Measurements from ENCODE around the gene CACNA2D3. TPM values are rescaled to one million over a fixed set of nuclear protein-coding genes. Genes with fewer than 3 reads are reported as not detected.
"Not testable (repeated sequence)": the region's sequence is repeated elsewhere in the genome, so short reads cannot be mapped to it uniquely, and the experiment has no call there.

Gene CACNA2D3
- total RNA-seq, 2 donors from 2014 or later, result not detected

- no peaks in the 10 kb centered on the region for H3K4me1 Mint-ChIP-seq
- no peaks in the 10 kb centered on the region for H3K36me3 Mint-ChIP-seq (ENCODE audit: low read depth)
- H3K27ac Mint-ChIP-seq, result no peak overlapping the region
- no peaks in the 10 kb centered on the region for H3K27me3 Mint-ChIP-seq
- no peak for ATAC-seq (replicated peaks)
- peaks cover 8% of the 10 kb centered on the region for H3K9me3 Mint-ChIP-seq
- H3K4me3 Mint-ChIP-seq, result no peak overlapping the region
Observed at GRCh38 chr3:55094676-55095075, 972.3 kb downstream of the CACNA2D3 start.

- H3K4me3 Mint-ChIP-seq, result no peak overlapping the region
- H3K9me3 Mint-ChIP-seq, result peaks cover 8% of the 10 kb centered on the region
- ATAC-seq (replicated peaks), result no peak
- H3K27me3 Mint-ChIP-seq, result no peaks in the 10 kb centered on the region
- H3K36me3 Mint-ChIP-seq (ENCODE audit: low read depth), result no peaks in the 10 kb centered on the region
- H3K4me1 Mint-ChIP-seq, result no peaks in the 10 kb centered on the region
- H3K27ac Mint-ChIP-seq, result no peak overlapping the region
Observed at GRCh38 chr3:55097441-55097840, 975.1 kb downstream of the CACNA2D3 start.

- no peak overlapping the region for H3K27ac Mint-ChIP-seq
- ATAC-seq (replicated peaks), result no peak
- no peaks in the 10 kb centered on the region for H3K36me3 Mint-ChIP-seq (ENCODE audit: low read depth)
- no peaks in the 10 kb centered on the region for H3K4me1 Mint-ChIP-seq
- peaks cover 4% of the 10 kb centered on the region for H3K9me3 Mint-ChIP-seq
- H3K4me3 Mint-ChIP-seq, result no peak overlapping the region
- peaks cover 3% of the 10 kb centered on the region for H3K27me3 Mint-ChIP-seq
Observed at GRCh38 chr3:55105647-55106046, 983.3 kb downstream of the CACNA2D3 start.

GRCh38 chr3:55107187-55107586 lies 984.8 kb downstream of the CACNA2D3 start:
- no peak overlapping the region for H3K27ac Mint-ChIP-seq
- peaks cover 3% of the 10 kb centered on the region for H3K27me3 Mint-ChIP-seq
- H3K4me1 Mint-ChIP-seq, result no peaks in the 10 kb centered on the region
- H3K9me3 Mint-ChIP-seq, result peaks cover 10% of the 10 kb centered on the region
- H3K36me3 Mint-ChIP-seq (ENCODE audit: low read depth), result no peaks in the 10 kb centered on the region
- no peak overlapping the region for H3K4me3 Mint-ChIP-seq
- no peak for ATAC-seq (replicated peaks)

- not testable (repeated sequence) for ATAC-seq (replicated peaks); H3K4me1 Mint-ChIP-seq; H3K4me3 Mint-ChIP-seq; H3K27me3 Mint-ChIP-seq; H3K27ac Mint-ChIP-seq; H3K36me3 Mint-ChIP-seq (ENCODE audit: low read depth)
- peaks cover 13% of the 10 kb centered on the region for H3K9me3 Mint-ChIP-seq
Observed at GRCh38 chr3:55111906-55112305, 989.6 kb downstream of the CACNA2D3 start.

- Mint-ChIP-seq H3K27ac (no peak overlapping the region), H3K27me3 (no peaks in the 10 kb centered on the region), H3K4me1 (no peaks in the 10 kb centered on the region), H3K4me3 (no peak overlapping the region), H3K36me3 (ENCODE audit: low read depth) (no peaks in the 10 kb centered on the region), H3K9me3 (peaks cover 3% of the 10 kb centered on the region)
- no peak for ATAC-seq (replicated peaks)
Observed at GRCh38 chr3:55118451-55118850, 996.1 kb downstream of the CACNA2D3 start.

GRCh38 chr3:55119268-55119667 lies 996.9 kb downstream of the CACNA2D3 start:
- no peak overlapping the region for H3K4me3 Mint-ChIP-seq
- H3K4me1 Mint-ChIP-seq, result no peaks in the 10 kb centered on the region
- no peak for ATAC-seq (replicated peaks)
- no peaks in the 10 kb centered on the region for H3K36me3 Mint-ChIP-seq (ENCODE audit: low read depth)
- H3K27me3 Mint-ChIP-seq, result no peaks in the 10 kb centered on the region
- H3K27ac Mint-ChIP-seq, result no peak overlapping the region
- H3K9me3 Mint-ChIP-seq, result peaks cover 3% of the 10 kb centered on the region

GRCh38 chr3:55122312-55122711 lies 1000.0 kb downstream of the CACNA2D3 start:
- no peaks in the 10 kb centered on the region for H3K36me3 Mint-ChIP-seq (ENCODE audit: low read depth)
- H3K27ac Mint-ChIP-seq, result no peak overlapping the region
- H3K27me3 Mint-ChIP-seq, result peaks cover 3% of the 10 kb centered on the region
- peaks cover 4% of the 10 kb centered on the region for H3K9me3 Mint-ChIP-seq
- H3K4me3 Mint-ChIP-seq, result no peak overlapping the region
- ATAC-seq (replicated peaks), result no peak
- no peaks in the 10 kb centered on the region for H3K4me1 Mint-ChIP-seq

Other genes starting within 250 kb of the CACNA2D3 start
- gene ACTR8, start 240.4 kb upstream of the CACNA2D3 start, total RNA-seq, result 10 to 100 TPM; 26.6 to 30.8 TPM
- gene SELENOK, start 230.7 kb upstream of the CACNA2D3 start, total RNA-seq, result 10 to 100 TPM; 37.0 to 55.9 TPM

Measured in activated T-helper 17 cell treated with anti-CD3 and anti-CD28 coated beads, Interleukin-2, amount 50 U/mL, for 72 hours (primary cell).